ENCODE results near the gene PTPRR. TPM values are rescaled to one million over a fixed set of nuclear protein-coding genes. Genes with fewer than 3 reads are reported as not detected.

The PTPRR gene
- total RNA-seq, 1 donor from 2014 or later: 0.98 TPM

GRCh38 chr12:70626180-70626579 is 294.4 kb downstream of the PTPRR start:
- H3K4me3 ChIP-seq: no peak overlapping the region
- no peaks in the 10 kb centered on the region for H3K27me3 ChIP-seq
- no peaks in the 10 kb centered on the region for H3K36me3 ChIP-seq
- intact Hi-C loops (cut with DNase I): no loop called here
- H3K27ac ChIP-seq: no peak overlapping the region
- H3K4me1 ChIP-seq: no peaks in the 10 kb centered on the region
- TF ChIP-seq POLR2A (IDR thresholded peaks at IDR 0.05) (no peak), POLR2AphosphoS5 (IDR thresholded peaks at IDR 0.05; ENCODE audit: insufficient read depth in 1 of 2, low read depth in 1 of 2) (no peak)
- TF ChIP-seq, protein P1, sequence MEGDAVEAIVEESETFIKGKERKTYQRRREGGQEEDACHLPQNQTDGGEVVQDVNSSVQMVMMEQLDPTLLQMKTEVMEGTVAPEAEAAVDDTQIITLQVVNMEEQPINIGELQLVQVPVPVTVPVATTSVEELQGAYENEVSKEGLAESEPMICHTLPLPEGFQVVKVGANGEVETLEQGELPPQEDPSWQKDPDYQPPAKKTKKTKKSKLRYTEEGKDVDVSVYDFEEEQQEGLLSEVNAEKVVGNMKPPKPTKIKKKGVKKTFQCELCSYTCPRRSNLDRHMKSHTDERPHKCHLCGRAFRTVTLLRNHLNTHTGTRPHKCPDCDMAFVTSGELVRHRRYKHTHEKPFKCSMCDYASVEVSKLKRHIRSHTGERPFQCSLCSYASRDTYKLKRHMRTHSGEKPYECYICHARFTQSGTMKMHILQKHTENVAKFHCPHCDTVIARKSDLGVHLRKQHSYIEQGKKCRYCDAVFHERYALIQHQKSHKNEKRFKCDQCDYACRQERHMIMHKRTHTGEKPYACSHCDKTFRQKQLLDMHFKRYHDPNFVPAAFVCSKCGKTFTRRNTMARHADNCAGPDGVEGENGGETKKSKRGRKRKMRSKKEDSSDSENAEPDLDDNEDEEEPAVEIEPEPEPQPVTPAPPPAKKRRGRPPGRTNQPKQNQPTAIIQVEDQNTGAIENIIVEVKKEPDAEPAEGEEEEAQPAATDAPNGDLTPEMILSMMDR (IDR thresholded peaks at IDR 0.05): no peak
- no peak for DNase-seq (ENCODE audit: extremely low spot score in 2 of 2)
- H3K9me3 ChIP-seq: no peaks in the 10 kb centered on the region

GRCh38 chr12:70619471-70620152 is 300.9 kb downstream of the PTPRR start:
- no peaks in the 10 kb centered on the region for H3K9me3 ChIP-seq
- no peak overlapping the region for H3K27ac ChIP-seq
- DNase-seq (ENCODE audit: extremely low spot score in 2 of 2): no peak
- intact Hi-C loops (cut with DNase I): no loop called here
- no peaks in the 10 kb centered on the region for H3K4me1 ChIP-seq
- no peaks in the 10 kb centered on the region for H3K36me3 ChIP-seq
- TF ChIP-seq POLR2AphosphoS5 (IDR thresholded peaks at IDR 0.05; ENCODE audit: insufficient read depth in 1 of 2, low read depth in 1 of 2): no peak
- TF ChIP-seq, protein P1 (IDR thresholded peaks at IDR 0.05): no peak
- TF ChIP-seq POLR2A (IDR thresholded peaks at IDR 0.05): no peak
- no peak overlapping the region for H3K4me3 ChIP-seq
- H3K27me3 ChIP-seq: no peaks in the 10 kb centered on the region

DNA sequence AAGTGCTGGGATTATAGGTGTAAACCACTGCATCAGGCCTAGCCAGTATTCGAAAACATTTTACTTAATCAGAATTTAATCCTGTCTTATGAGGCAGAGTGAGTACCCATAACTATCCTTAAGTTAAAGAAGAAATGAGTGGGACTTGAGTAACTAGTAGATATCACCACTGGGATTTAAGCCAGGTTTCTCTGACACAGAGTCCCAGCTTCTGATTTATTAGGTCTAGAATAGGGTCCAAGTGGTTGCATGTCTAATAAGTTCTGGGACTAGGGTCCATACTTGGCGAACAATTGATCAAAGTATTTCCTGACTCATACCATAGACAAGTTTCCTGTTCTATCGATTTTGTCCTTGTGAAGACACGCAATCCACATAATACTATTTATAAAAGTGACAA is 302.2 kb downstream of the PTPRR start:
- Histone ChIP-seq H3K27ac (no peak overlapping the region), H3K36me3 (no peaks in the 10 kb centered on the region), H3K9me3 (no peaks in the 10 kb centered on the region), H3K27me3 (no peaks in the 10 kb centered on the region), H3K4me1 (no peaks in the 10 kb centered on the region), H3K4me3 (no peak overlapping the region)
- intact Hi-C loops (cut with DNase I): no loop called here
- no peak for DNase-seq (ENCODE audit: extremely low spot score in 2 of 2)
- TF ChIP-seq POLR2AphosphoS5 (IDR thresholded peaks at IDR 0.05; ENCODE audit: insufficient read depth in 1 of 2, low read depth in 1 of 2) (no peak), POLR2A (IDR thresholded peaks at IDR 0.05) (no peak)
- TF ChIP-seq, protein P1 (IDR thresholded peaks at IDR 0.05): no peak

DNA sequence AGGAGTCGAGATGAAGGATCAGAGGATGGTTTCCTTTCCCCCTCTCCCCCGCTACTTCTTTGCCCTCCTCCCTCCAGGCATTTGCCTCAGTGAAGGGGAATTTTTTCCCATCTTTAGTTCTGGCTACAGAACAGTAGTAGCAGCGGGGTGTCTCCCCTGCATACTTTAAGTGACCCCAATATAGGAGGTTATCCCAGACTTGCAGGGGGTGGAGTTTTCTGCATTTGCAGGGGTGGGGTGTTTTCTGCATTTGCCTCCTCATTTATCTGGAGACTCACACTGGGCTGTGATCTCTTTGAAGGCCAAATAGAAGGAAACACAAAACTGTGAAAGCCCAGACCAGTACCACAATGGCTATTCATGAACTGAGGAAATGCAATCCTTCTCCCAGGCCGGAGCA is 303.1 kb downstream of the PTPRR start:
- H3K4me3 ChIP-seq: no peak overlapping the region
- H3K36me3 ChIP-seq: no peaks in the 10 kb centered on the region
- no peaks in the 10 kb centered on the region for H3K4me1 ChIP-seq
- no peaks in the 10 kb centered on the region for H3K27me3 ChIP-seq
- intact Hi-C loops (cut with DNase I): no loop called here
- DNase-seq (ENCODE audit: extremely low spot score in 2 of 2): no peak
- no peak overlapping the region for H3K27ac ChIP-seq
- TF ChIP-seq, protein P1 (IDR thresholded peaks at IDR 0.05): no peak
- TF ChIP-seq POLR2AphosphoS5 (IDR thresholded peaks at IDR 0.05; ENCODE audit: insufficient read depth in 1 of 2, low read depth in 1 of 2): no peak
- TF ChIP-seq POLR2A (IDR thresholded peaks at IDR 0.05): no peak
- no peaks in the 10 kb centered on the region for H3K9me3 ChIP-seq

GRCh38 chr12:70615174-70615866 is 305.2 kb downstream of the PTPRR start:
- no peak for TF ChIP-seq POLR2A (IDR thresholded peaks at IDR 0.05)
- TF ChIP-seq POLR2AphosphoS5 (IDR thresholded peaks at IDR 0.05; ENCODE audit: insufficient read depth in 1 of 2, low read depth in 1 of 2): no peak
- TF ChIP-seq, protein P1 (IDR thresholded peaks at IDR 0.05): no peak
- no peaks in the 10 kb centered on the region for H3K27me3 ChIP-seq
- DNase-seq (ENCODE audit: extremely low spot score in 2 of 2): no peak
- H3K4me1 ChIP-seq: no peaks in the 10 kb centered on the region
- no peaks in the 10 kb centered on the region for H3K9me3 ChIP-seq
- no peak overlapping the region for H3K27ac ChIP-seq
- no peaks in the 10 kb centered on the region for H3K36me3 ChIP-seq
- intact Hi-C loops (cut with DNase I): no loop called here
- H3K4me3 ChIP-seq: no peak overlapping the region
